ENCODE results near the gene SYAP1.

- TF ChIP-seq CTCF (IDR thresholded peaks at IDR 0.05), result no peak
- no peak for TF ChIP-seq POLR2AphosphoS5 (IDR thresholded peaks at IDR 0.05)
- TF ChIP-seq POLR2A (IDR thresholded peaks at IDR 0.05), result no peak
- TF ChIP-seq EP300 (IDR thresholded peaks at IDR 0.05), result no peak
These were observed 53.0 kb downstream of the SYAP1 start for GRCh38 chrX:16772460-16772859.

All from gastroesophageal sphincter (tissue), 3 donors.